ENCODE results near the gene AGXT2. TPM values are rescaled to one million over a fixed set of nuclear protein-coding genes. Genes with fewer than 3 reads are reported as not detected.
A peak's percentile ranks its signal among the peaks of the same experiment; 100 is the strongest.

AGXT2 gene
- total and polyA plus RNA-seq, 3 experiments from 2014 or later = not detected

DNA sequence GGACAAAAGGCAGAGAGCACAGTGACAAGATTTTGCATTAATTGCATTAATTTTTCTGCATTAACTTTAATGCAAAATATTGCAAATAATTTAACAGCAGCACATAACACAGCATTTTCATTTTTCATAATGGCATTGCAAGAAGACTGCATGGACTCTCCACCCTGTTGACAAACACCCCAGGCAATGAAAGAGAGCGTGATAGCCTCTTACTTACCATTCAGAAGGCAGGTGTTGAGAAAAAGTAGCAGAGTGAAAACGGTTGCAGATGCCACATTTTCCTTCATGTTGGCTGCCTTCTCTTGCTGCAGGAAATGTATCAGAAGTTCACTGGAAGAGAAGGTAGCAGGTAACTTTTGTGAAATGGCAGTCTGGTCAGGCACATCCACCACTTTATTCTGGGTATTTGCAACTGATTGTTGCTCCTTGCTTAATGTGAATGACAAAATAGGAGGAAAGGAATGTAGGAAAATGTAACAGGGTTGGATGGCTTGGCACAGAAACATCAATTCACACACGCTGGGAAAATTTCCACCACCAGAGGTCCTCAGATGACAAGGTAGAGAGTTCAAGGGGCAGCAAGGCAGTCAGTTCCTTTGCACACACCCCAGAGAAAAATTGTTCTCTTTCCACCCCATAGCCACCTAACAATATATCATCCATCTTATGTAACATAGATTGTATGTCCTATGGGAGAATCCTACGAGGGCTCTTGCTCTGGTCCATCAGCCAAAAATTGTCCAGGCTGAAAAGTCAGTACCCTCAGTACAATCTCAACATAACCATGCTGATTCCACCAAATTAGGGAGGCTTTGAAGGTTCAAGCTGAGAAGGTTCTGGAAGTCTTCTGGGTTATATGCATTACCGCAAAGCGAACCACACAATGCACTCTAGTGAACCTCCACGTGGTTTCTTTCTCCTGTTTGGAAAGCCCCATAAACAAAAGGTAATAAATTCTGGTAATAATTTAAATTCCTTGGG lies 41.9 kb upstream of the AGXT2 start:
- Mint-ChIP-seq H3K36me3 (no peaks in the 10 kb centered on the region), H3K27ac (no peak overlapping the region), H3K4me1 (no peaks in the 10 kb centered on the region), H3K9me3 (no peaks in the 10 kb centered on the region), H3K4me3 (no peak overlapping the region), H3K27me3 (peaks cover 12 to 18% of the 10 kb centered on the region in 2 donors)
- no peaks in the 10 kb centered on the region for H3K27me3 ChIP-seq (ENCODE audit: insufficient read depth, low read length, poor library complexity, severe bottlenecking)
- POLR2A ChIA-PET = no interaction called here
- peak; percentile 11 to 61 (median 29) for DNase-seq
- no peaks in the 10 kb centered on the region for H3K36me3 ChIP-seq (ENCODE audit: insufficient read depth, low read length)
- no peak overlapping the region for H3K27ac ChIP-seq (ENCODE audit: low read depth, low read length)
- no peaks in the 10 kb centered on the region for H3K4me1 ChIP-seq (ENCODE audit: insufficient read depth, low read length)
- no peaks in the 10 kb centered on the region for H3K9me3 ChIP-seq (ENCODE audit: low read length)
- H3K4me3 ChIP-seq (ENCODE audit: low read length) = no peak overlapping the region
- CTCF ChIA-PET = interaction anchor here (1.1 to 4.2 kb wide), 6 partner anchors 139 to 841 kb away, joined by 3 to 41 read pairs (median 8); no protein-coding TSS in a partner anchor

DNA sequence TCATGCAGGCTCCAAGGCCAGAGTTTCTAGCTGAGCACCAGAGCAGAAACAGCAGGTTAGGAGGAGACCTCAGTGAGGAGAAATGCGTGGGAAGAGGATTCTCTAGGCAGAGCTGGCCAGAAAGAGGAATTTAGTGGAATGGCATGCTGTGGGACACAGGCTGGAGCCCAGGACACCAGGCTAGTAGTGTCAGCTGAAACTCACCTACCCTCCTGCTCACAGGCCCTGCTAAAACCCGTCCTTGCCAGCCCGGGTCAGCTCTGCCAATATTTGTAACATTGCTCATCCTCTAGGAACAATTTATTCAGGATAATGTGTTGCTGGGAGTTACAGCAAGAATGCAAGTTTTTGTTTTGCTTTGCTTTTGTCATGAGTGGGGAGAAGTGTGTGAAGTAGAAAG lies 40.2 kb upstream of the AGXT2 start:
- DNase-seq = no peak
- no peak overlapping the region for H3K4me3 Mint-ChIP-seq
- Histone ChIP-seq H3K36me3 (ENCODE audit: insufficient read depth, low read length) (no peaks in the 10 kb centered on the region), H3K4me3 (ENCODE audit: low read length) (no peak overlapping the region), H3K9me3 (ENCODE audit: low read length) (no peaks in the 10 kb centered on the region), H3K27me3 (ENCODE audit: insufficient read depth, low read length, poor library complexity, severe bottlenecking) (no peaks in the 10 kb centered on the region), H3K27ac (ENCODE audit: low read depth, low read length) (no peak overlapping the region), H3K4me1 (ENCODE audit: insufficient read depth, low read length) (no peaks in the 10 kb centered on the region)
- peaks cover 12 to 18% of the 10 kb centered on the region in 2 donors for H3K27me3 Mint-ChIP-seq
- H3K27ac Mint-ChIP-seq = no peak overlapping the region
- CTCF ChIA-PET = interaction anchor here (0.6 to 3.6 kb wide), 4 partner anchors 47 to 843 kb away, joined by 3 to 33 read pairs (median 4); no protein-coding TSS in a partner anchor
- no peaks in the 10 kb centered on the region for H3K36me3 Mint-ChIP-seq
- no peaks in the 10 kb centered on the region for H3K4me1 Mint-ChIP-seq
- POLR2A ChIA-PET = no interaction called here
- H3K9me3 Mint-ChIP-seq = no peaks in the 10 kb centered on the region

DNA sequence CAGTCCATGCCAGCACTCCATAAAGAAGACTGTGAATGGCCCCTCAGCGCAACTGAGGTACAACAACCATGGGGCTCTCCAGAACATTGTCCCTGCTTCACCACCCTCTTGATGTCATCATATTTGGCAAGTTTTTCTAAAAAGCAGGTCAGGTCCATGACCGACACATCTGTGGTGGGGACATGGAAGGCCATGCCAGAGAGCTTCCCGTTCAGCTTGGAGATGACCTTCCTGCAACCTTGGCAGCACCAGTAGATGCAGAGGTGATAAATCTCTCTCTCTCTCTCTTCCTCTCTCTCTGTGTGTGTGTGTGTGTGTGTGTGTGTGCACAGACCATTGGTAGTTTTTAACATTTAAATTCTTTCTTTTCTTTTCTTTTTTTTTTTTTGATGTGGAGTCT lies 35.4 kb upstream of the AGXT2 start:
- H3K9me3 ChIP-seq (ENCODE audit: low read length) = no peaks in the 10 kb centered on the region
- no peaks in the 10 kb centered on the region for H3K36me3 ChIP-seq (ENCODE audit: insufficient read depth, low read length)
- no peak for DNase-seq
- no peaks in the 10 kb centered on the region for H3K4me1 ChIP-seq (ENCODE audit: insufficient read depth, low read length)
- H3K4me3 ChIP-seq (ENCODE audit: low read length) = no peak overlapping the region
- no peak overlapping the region for H3K4me3 Mint-ChIP-seq
- ChIA-PET CTCF (no interaction called here), POLR2A (no interaction called here)
- no peaks in the 10 kb centered on the region for H3K4me1 Mint-ChIP-seq
- H3K27me3 ChIP-seq (ENCODE audit: insufficient read depth, low read length, poor library complexity, severe bottlenecking) = no peaks in the 10 kb centered on the region
- H3K27ac Mint-ChIP-seq = no peak overlapping the region
- H3K36me3 Mint-ChIP-seq = no peaks in the 10 kb centered on the region
- H3K9me3 Mint-ChIP-seq = peaks cover 0 to 3% (median 0%) of the 10 kb centered on the region in 5 donors
- peaks cover 14 to 19% of the 10 kb centered on the region in 2 donors for H3K27me3 Mint-ChIP-seq
- no peak overlapping the region for H3K27ac ChIP-seq (ENCODE audit: low read depth, low read length)

DNA sequence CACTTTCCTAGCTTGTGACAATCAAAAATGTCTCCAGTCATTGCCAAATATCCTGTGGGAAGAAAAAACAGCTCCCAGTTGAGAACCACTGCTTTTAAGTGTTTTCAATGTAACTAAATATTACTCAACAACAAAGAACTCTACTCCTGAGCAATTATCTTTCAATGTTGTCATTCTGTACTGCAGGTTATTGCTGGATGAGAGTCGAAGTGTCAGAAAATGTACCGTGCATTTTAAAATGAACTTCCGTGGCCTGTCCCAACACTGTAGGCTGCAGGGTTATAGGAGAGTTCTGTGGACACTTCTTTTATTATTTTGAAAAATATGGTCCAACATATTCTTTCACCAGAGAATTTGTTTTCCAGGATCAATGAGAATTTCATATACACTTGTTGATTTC lies 34.8 kb upstream of the AGXT2 start:
- H3K27me3 ChIP-seq (ENCODE audit: insufficient read depth, low read length, poor library complexity, severe bottlenecking) = no peaks in the 10 kb centered on the region
- no peak overlapping the region for H3K4me3 Mint-ChIP-seq
- POLR2A ChIA-PET = no interaction called here
- peaks cover 11 to 13% of the 10 kb centered on the region in 2 donors for H3K27me3 Mint-ChIP-seq
- H3K9me3 Mint-ChIP-seq = peaks cover 0 to 3% (median 0%) of the 10 kb centered on the region in 5 donors
- no peaks in the 10 kb centered on the region for H3K36me3 Mint-ChIP-seq
- no peak overlapping the region for H3K4me3 ChIP-seq (ENCODE audit: low read length)
- DNase-seq = no peak
- H3K4me1 Mint-ChIP-seq = no peaks in the 10 kb centered on the region
- CTCF ChIA-PET = no interaction called here
- no peak overlapping the region for H3K27ac ChIP-seq (ENCODE audit: low read depth, low read length)
- no peaks in the 10 kb centered on the region for H3K36me3 ChIP-seq (ENCODE audit: insufficient read depth, low read length)
- no peaks in the 10 kb centered on the region for H3K9me3 ChIP-seq (ENCODE audit: low read length)
- no peaks in the 10 kb centered on the region for H3K4me1 ChIP-seq (ENCODE audit: insufficient read depth, low read length)
- H3K27ac Mint-ChIP-seq = no peak overlapping the region

DNA sequence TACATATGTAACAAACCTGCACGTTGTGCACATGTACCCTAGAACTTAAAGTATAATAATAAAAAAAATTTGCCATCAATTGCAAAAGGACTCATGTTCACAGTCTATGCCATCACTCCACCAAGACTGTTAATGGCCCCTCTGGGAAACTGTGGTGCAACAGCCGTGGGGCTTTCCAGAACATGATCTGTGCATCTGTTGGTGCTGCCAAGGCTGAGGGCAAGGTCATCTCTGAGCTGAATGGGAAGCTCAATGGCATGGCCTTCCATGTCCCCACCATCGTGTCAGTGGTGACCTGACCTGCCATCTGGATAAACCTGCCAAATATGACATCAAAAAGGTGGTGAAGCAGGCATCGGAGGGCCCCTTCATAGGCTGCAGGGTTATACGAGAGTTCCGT lies 33.4 kb upstream of the AGXT2 start:
- Mint-ChIP-seq H3K36me3 (no peaks in the 10 kb centered on the region), H3K4me1 (no peaks in the 10 kb centered on the region), H3K27ac (no peak overlapping the region), H3K27me3 (peaks cover 4 to 7% of the 10 kb centered on the region in 2 donors), H3K9me3 (peaks cover 0 to 3% (median 0%) of the 10 kb centered on the region in 5 donors), H3K4me3 (no peak overlapping the region)
- H3K9me3 ChIP-seq (ENCODE audit: low read length) = no peaks in the 10 kb centered on the region
- H3K27me3 ChIP-seq (ENCODE audit: insufficient read depth, low read length, poor library complexity, severe bottlenecking) = no peaks in the 10 kb centered on the region
- no peak for DNase-seq
- no peaks in the 10 kb centered on the region for H3K4me1 ChIP-seq (ENCODE audit: insufficient read depth, low read length)
- no peak overlapping the region for H3K4me3 ChIP-seq (ENCODE audit: low read length)
- ChIA-PET POLR2A (no interaction called here), CTCF (no interaction called here)
- H3K36me3 ChIP-seq (ENCODE audit: insufficient read depth, low read length) = no peaks in the 10 kb centered on the region
- no peak overlapping the region for H3K27ac ChIP-seq (ENCODE audit: low read depth, low read length)

DNA sequence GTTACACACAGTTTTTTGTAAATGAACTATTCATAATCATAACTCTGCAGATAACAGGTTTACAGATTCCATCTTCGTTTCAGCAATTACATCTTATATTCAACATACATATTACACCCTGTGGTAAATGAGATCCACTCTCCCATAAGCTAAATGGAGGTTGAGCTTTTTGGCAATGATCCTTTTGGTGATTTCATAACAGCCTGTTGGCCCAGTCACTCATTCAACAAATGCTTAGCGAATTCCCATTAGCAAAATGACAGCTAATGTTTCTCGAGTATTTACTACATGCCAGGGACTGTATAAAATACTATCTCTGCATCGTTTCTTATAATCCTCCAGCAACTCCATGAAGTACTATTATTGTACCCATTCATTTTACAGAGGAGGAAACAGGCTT lies 25.4 kb upstream of the AGXT2 start:
- Histone ChIP-seq H3K27ac (ENCODE audit: low read depth, low read length) (no peak overlapping the region), H3K9me3 (ENCODE audit: low read length) (no peaks in the 10 kb centered on the region), H3K36me3 (ENCODE audit: insufficient read depth, low read length) (no peaks in the 10 kb centered on the region), H3K4me3 (ENCODE audit: low read length) (no peak overlapping the region), H3K27me3 (ENCODE audit: insufficient read depth, low read length, poor library complexity, severe bottlenecking) (peaks cover 5% of the 10 kb centered on the region), H3K4me1 (ENCODE audit: insufficient read depth, low read length) (no peaks in the 10 kb centered on the region)
- no peak for DNase-seq
- Mint-ChIP-seq H3K4me1 (no peaks in the 10 kb centered on the region), H3K27ac (no peak overlapping the region), H3K27me3 (peaks cover 2 to 33% of the 10 kb centered on the region in 2 donors), H3K36me3 (peaks cover 0 to 2% (median 0%) of the 10 kb centered on the region in 3 donors), H3K4me3 (no peak overlapping the region), H3K9me3 (peaks cover 0 to 4% (median 0%) of the 10 kb centered on the region in 5 donors)
- CTCF ChIA-PET = no interaction called here
- POLR2A ChIA-PET = no interaction called here

DNA sequence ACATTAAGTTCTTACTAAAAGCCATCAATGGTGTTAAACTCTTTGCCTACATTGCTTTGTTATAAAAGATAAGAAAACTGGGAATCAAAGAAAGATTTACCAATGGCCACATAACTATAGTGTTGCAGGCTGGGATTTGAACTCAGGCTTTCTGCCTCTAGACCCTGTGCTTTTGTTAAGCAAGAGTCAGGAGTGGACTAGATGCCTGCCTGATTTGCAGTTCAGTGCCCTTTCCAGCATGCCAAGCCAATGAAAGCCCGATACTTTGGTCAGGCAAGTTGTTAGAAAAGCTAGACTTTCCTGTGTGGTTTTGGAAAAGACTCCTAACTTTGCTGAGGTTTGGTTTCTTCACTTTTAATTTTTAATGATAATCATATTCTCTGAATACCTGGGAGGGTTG lies 21.4 kb upstream of the AGXT2 start:
- Histone ChIP-seq H3K4me3 (ENCODE audit: low read length) (no peak overlapping the region), H3K36me3 (ENCODE audit: insufficient read depth, low read length) (no peaks in the 10 kb centered on the region), H3K27me3 (ENCODE audit: insufficient read depth, low read length, poor library complexity, severe bottlenecking) (peaks cover 5% of the 10 kb centered on the region), H3K9me3 (ENCODE audit: low read length) (no peaks in the 10 kb centered on the region), H3K27ac (ENCODE audit: low read depth, low read length) (no peak overlapping the region), H3K4me1 (ENCODE audit: insufficient read depth, low read length) (no peaks in the 10 kb centered on the region)
- H3K4me1 Mint-ChIP-seq = no peaks in the 10 kb centered on the region
- peaks cover 0 to 2% (median 0%) of the 10 kb centered on the region in 3 donors for H3K36me3 Mint-ChIP-seq
- peaks cover 2 to 41% of the 10 kb centered on the region in 2 donors for H3K27me3 Mint-ChIP-seq
- ChIA-PET CTCF (no interaction called here), POLR2A (no interaction called here)
- no peak for DNase-seq
- H3K9me3 Mint-ChIP-seq = peaks cover 0 to 4% (median 0%) of the 10 kb centered on the region in 5 donors
- H3K27ac Mint-ChIP-seq = no peak overlapping the region
- no peak overlapping the region for H3K4me3 Mint-ChIP-seq

DNA sequence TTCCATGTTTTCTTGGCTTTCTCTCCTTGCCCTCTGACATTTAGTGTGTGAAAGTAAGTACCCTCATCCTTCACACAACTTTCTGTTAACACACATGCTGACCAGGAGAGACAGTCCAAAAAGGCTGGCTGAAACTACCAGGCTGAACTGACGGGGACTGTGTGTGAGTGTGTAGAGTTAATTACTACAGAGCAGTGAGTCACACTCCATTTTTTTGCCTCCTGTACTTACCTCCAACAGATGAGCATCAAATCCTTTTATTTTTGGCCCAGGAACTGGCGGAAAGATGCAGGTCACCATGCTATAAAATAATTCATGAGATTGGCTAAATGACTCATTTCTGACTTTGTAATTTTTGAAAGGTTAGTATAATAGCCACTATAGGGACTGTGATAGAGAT lies 20.2 kb upstream of the AGXT2 start:
- Mint-ChIP-seq H3K9me3 (no peaks in the 10 kb centered on the region), H3K27ac (no peak overlapping the region), H3K27me3 (peaks cover 2 to 32% of the 10 kb centered on the region in 2 donors), H3K4me3 (no peak overlapping the region), H3K36me3 (no peaks in the 10 kb centered on the region), H3K4me1 (no peaks in the 10 kb centered on the region)
- DNase-seq = no peak
- Histone ChIP-seq H3K27me3 (ENCODE audit: insufficient read depth, low read length, poor library complexity, severe bottlenecking) (peaks cover 5% of the 10 kb centered on the region), H3K9me3 (ENCODE audit: low read length) (no peaks in the 10 kb centered on the region), H3K4me3 (ENCODE audit: low read length) (no peak overlapping the region), H3K36me3 (ENCODE audit: insufficient read depth, low read length) (no peaks in the 10 kb centered on the region), H3K4me1 (ENCODE audit: insufficient read depth, low read length) (no peaks in the 10 kb centered on the region), H3K27ac (ENCODE audit: low read depth, low read length) (no peak overlapping the region)
- POLR2A ChIA-PET = no interaction called here
- CTCF ChIA-PET = no interaction called here
